Hematopoietic multipotent progenitor cell treated with erythropoietin and hydrocortisone succinate and interleukin-3 and kit ligand, for 15 days (in vitro differentiated cells): ENCODE measurements around the gene TSC22D2.

Source experiments
- DNase-seq: peaks from one replicate; pipeline ENCODE4 v3.0.0-alpha.2; 2015; ENCODE audit warnings: low spot score

Gene TSC22D2

GRCh38 chr3:150385296-150386242 is 22.5 kb upstream of the TSC22D2 start:
- DNase-seq, result no peak

DNA sequence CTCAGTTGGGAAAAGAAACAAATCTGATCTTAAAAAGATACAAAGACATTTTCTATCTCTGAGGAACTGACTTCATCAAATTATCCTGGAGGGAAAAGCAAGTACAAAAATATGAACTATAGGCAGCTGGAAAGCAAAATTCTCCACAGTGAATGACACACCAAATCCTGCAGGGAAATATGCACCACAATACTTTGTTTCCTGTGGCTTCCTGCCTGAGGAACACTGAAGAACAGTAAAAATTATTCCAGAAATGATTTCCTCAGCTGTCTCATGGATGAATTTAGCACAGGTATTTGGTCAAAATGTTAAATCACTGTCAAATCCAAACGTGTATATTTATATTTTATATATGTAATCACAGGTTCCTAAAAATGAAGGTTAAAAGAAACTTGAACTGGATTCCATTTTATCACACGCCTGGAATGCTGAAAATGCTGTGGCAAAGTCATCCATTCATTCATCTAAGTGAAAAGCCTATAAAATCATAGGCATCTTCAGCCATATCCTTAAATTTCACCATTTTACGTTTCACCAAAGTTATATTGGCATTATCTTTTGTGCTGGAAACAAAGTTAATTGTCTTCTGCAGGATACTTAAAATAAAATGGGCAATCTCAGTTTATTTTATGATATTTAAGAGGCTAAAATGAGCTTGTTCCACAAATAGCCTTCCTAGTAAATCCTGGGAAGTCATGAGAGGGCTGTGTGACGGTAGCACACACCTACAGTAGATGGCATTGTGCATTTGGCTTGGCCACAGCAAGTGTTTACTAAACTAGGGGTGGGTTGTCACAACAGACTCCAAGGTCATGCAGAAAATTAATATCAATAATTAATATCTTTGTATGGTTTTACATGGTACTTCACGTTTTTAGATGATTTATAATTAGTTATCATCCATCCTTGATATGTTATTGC is 19.3 kb upstream of the TSC22D2 start:
- DNase-seq, result no peak

- no peak for DNase-seq
Measured at GRCh38 chr3:150390087-150390486, 18.0 kb upstream of the TSC22D2 start.

DNA sequence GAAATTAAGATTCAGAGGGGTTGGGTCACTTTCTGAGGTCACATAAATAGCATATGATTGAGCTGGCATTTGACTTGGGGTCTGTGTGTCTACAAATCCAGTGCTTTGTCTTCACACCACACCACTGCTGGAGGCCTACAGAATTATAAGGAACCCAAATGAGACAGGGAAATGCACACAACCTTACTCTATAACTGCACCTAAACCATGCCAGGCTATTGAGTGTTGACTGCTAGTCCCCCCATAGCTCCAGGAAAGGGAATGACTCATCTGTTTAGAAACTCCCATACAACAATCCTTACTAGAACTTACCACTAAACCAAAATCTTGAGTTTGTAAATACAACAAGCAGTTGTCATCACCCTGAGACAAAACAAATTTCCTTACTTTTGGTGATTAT is 16.9 kb upstream of the TSC22D2 start:
- DNase-seq, result no peak

DNA sequence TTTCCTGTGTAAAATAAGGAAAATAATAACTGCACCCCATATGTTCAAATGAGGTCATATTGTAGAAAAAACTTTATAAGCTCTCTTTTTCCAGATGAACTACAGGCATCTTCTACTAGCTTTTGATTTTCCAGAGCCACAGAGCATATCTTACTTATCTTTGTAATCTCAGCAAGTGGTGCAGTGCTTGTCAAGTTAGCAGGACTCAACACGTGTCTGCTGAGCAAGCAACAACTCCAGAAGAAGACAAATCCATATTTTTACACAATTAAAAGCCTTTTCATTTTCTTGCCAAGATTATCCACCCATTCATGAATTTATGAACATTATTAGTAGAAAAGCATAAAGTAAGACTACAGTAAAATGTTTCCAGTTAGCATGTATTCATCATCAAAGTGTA is 14.4 kb upstream of the TSC22D2 start:
- no peak for DNase-seq

DNA sequence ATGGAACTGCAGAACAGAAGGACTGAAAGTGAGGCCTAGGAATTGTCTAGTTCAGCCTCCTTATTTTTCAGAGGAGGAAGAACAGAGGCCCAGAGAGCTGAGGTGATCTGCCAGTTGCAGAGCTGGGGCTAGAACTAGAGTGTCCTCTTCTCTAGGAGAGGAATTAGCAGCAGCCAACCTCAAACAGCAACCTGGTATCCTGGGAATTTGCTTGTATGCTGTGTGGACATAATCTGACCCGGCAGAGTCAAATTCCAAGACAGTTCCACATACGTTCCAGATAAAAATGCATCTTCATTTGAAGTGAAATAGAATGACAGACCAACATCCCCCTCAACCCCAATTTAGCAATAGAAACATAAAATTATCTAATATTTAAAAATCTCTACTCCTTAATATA is 13.5 kb upstream of the TSC22D2 start:
- no peak for DNase-seq

GRCh38 chr3:150396491-150396890 is 11.6 kb upstream of the TSC22D2 start:
- no peak for DNase-seq

GRCh38 chr3:150396956-150397550 is 11.0 kb upstream of the TSC22D2 start:
- DNase-seq, result no peak

DNA sequence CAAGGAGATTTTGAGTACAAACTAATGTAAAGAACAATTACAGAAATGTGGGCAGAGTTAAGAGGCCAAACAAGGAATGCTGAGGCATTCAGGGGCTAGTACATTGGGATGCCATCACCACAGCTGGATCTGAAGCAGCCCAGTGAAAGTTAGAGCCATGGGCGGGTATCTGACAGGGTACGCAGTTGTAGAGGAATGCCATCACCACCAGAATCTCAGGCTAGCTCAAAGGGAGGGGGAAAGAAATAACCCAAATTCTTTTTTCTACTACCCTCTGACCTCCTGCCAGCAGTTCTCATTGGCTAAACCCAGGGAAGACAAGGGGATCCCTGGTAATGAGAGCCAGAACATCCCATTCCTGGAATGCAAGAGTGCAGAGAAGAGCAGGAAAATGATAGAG is 9.0 kb upstream of the TSC22D2 start:
- DNase-seq, result no peak

DNA sequence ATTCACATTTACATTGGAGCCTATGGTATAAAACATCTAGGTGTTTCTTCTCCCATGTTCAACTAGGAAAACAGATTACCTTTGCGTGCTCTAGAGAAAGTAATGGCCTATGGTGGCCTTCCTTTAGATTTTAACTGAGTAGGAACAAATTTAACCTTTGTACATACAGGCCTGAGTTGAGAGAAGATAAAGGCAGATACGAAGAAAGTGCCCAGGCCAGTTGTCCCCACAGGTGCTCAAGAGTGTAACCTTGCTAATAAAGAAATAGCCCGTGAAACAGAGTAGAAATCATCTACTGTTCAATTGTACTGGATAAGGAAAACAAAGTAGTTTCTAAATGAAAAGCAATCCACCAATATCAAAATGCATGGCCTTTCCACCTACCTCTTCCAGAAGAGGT is 6.8 kb upstream of the TSC22D2 start:
- no peak for DNase-seq

DNA sequence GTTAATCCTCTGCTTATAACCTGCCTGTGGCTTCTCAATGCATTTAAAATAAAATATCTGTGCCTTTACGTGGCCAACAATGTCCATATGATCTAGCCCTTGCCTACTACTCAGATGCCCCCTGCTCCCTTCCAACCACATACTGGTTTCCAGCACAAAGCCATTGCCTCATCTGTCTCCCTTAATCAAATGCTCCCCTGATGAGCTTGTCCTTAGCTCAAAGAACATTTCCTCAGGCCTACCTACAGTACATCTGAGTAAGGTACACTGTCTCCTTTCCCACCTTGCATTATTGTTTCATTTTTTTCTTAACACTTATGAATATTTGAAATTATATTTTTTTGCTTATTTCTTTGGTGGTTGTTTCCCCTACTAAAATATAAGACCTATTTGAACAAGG is 5.9 kb upstream of the TSC22D2 start:
- no peak for DNase-seq

- DNase-seq, result no peak
Measured at GRCh38 chr3:150404023-150404422, 4.1 kb upstream of the TSC22D2 start.

DNA sequence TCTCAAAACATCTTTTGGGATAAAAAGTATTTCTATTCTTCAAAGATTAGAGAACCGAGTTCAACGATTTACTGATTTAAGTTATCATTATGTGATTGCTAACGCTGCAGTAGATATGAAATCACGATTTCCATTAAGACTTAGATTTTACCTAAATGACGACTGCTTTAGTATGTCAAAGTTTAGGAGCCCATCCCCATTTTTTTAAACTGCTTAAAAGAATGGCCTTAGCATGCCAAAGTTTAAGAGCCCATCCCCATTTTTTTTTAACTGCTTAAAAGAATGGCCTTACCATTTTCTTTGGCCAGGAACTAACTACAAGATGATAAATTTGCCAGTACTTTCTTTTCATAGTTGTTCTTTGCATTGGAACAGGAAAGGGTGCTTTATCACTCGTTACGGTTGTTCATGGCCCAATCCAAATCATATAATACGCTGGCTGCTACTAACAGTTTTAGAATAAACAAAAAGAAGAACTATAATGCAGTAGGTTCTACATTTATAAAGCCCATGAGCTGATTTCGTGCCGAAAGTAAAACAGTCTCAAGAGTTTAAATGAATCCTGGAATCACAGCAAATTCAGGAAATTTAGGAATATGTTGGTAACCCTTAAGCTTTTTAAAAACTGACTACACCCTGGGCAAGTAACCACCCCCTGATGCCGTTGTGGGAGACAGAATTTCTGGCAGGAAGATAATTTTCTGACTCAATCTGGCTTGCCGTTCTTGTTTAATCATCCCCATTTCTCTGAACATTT is 869 bp upstream of the TSC22D2 start:
- no peak for DNase-seq

DNA sequence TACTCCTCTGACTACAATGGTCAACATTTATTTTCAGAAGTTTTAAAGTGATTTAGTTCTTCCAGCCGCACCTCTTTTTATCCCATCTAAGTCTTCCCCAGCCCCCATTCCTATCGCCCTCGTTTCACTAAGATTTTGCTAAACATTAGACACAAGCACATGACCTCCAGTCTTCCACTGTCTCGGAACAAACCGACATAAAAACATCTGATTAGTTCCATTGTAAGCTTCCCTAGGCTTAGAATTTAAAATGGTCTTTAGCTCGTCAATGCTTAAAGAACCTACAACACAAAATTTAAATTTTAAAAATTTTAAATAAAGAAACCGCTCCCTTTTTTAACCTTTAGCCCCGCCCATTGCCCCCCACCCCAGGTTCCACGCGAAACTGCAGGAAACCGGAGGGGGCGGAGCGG is 284 bp upstream of the TSC22D2 start:
- DNase-seq, result no peak

DNA sequence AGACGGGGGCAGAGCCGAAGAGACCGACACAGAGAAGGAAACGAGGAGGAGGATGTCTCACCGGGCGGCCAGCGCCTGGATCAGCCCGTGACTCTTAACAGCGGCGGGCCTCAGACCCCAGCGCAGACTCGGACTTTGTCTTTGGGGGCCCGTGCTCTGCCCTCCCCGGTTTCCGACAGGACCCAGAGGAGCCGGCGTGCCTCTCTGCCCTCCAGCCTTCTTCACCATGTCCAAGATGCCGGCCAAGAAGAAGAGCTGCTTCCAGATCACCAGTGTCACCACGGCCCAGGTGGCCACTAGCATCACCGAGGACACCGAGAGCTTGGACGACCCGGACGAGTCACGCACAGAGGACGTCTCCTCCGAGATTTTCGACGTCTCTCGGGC is 1.0 kb downstream of the TSC22D2 start:
- DNase-seq, result no peak

GRCh38 chr3:150409512-150410310 is 1.6 kb downstream of the TSC22D2 start:
- DNase-seq, result peak; percentile 81

DNA sequence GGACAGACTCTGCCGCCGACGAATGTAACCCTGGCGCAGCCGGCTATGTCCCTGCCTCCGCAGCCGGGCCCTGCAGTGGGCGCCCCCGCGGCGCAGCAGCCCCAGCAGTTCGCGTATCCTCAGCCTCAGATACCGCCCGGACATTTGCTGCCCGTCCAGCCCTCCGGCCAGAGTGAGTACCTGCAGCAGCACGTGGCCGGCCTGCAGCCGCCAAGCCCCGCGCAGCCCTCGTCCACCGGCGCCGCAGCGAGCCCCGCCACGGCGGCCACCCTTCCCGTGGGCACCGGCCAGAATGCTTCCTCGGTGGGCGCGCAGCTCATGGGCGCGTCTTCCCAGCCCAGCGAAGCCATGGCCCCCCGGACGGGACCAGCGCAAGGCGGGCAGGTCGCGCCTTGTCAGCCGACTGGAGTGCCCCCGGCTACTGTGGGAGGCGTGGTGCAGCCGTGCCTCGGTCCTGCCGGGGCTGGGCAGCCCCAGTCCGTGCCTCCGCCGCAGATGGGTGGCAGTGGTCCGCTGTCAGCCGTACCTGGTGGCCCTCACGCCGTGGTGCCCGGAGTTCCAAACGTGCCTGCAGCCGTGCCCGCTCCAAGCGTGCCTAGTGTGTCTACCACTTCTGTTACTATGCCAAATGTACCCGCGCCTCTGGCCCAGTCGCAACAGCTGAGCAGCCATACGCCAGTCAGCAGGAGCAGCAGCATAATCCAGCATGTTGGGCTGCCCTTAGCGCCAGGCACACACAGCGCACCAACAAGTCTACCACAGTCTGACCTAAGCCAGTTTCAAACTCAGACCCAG is 2.4 kb downstream of the TSC22D2 start:
- DNase-seq, result peak; percentile 49

DNA sequence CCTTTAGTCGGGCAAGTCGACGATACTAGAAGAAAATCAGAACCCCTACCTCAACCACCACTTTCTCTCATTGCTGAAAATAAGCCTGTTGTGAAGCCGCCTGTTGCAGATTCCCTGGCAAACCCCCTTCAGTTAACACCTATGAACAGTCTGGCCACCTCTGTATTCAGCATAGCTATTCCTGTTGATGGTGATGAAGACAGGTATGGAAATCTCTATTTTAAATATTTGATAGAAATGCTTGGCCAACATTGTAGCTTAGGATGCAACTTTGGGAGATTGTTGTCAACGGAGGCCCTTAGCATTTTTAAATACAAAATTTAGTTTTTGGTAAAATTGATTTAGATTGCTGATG is 3.0 kb downstream of the TSC22D2 start:
- DNase-seq, result no peak

DNA sequence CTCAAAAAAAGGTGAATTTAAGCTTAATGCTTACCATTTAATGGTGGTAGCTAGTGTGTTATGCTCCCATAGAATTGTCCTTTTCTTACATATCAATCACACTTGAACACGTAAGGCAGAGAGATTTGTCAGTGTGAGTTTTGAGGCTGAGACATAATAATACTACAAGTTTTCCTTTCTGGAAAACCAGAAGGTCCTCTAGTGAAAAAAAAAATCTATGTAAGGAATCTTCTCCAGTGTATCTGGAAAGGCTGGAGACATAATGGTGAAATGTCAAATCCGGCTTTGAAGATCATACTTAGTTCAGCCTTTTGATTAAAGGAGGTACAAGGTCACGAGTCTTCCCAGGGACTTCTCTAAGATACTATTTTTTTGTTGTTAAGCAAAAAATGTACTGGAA is 3.4 kb downstream of the TSC22D2 start:
- no peak for DNase-seq

- no peak for DNase-seq
Measured at GRCh38 chr3:150411976-150412375, 3.9 kb downstream of the TSC22D2 start.
